ENCODE measurements around the gene RAB6A.
A peak's percentile ranks its signal among the peaks of the same experiment; 100 is the strongest.

The RAB6A gene

GRCh38 chr11:73625696-73626318 is 135.1 kb downstream of the RAB6A start:
- peak; percentile 92 for TF ChIP-seq CTCF (IDR thresholded peaks at IDR 0.05; ENCODE audit: insufficient read depth, low read length, missing control alignments)
- peak overlapping the region; percentile 36 for H3K4me3 ChIP-seq (ENCODE audit: low read depth, low read length)
- CTCF ChIA-PET: interaction anchor here (0.6 to 7.2 kb wide), 64 partner anchors 7 to 338 kb away, joined by 3 to 186 read pairs (median 4); partner anchors contain the start of genes FAM168A, PLEKHB1 and RELT
- POLR2A ChIA-PET: interaction anchor here (0.6 kb wide), 1 partner anchor 568 kb away, joined by 5 read pairs; no protein-coding TSS in a partner anchor
- no peak for DNase-seq (ENCODE audit: low read depth, low spot score)
